ENCODE measurements around the gene DOC2A. TPM values are rescaled to one million over a fixed set of nuclear protein-coding genes. Genes with fewer than 3 reads are reported as not detected.

DOC2A gene
- total RNA-seq, 4 donors from 2014 or later: 7.2 to 28.8 (median 9.7) TPM

DNA sequence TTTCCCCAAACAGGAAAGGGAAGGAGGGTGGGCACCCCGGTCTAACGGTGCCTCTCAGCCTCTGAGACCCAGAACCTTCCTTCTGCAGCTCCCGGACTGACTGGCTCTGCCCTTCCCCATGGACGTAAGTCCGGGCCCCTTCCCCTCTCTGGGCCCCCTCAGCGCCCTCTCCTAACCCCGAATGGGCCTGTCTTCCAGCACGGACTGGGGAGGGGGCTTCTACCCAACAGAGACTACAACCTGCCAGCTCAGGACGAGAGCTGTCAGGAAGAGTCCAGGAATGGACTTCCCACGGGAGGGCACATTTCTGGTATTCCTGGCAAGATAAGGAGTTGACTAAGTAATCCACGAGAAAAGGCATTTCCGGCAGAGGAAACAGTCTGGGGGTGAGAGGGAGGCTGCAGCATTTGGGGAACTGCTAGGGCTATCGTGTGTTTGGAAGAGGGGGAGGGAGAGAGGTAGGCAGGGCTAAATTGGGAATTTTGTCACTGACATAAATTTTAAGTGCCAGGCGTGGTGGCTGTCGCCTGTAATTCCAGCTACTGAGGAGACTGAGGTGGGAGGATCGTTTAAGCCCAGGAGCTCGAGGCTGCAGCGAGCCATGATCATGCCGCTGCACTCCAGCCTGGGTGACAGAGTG is 42.7 kb upstream of the DOC2A start:
- in situ Hi-C loops (cut with MboI; ENCODE audit: low pct_ligation_motif_present in 1 of 4, low pct_unique_long_range_greater_than_20kb in 1 of 4, low sequenced_read_pairs in 3 of 4): no loop called here
- Histone ChIP-seq H3K4me1 (peaks cover 4 to 15% (median 13%) of the 10 kb centered on the region in 4 donors), H3K36me3 (no peaks in the 10 kb centered on the region), H3K27me3 (no peaks in the 10 kb centered on the region), H3K9me3 (no peaks in the 10 kb centered on the region), H3K27ac (peak overlapping the region; percentile 42 to 66 (median 60)), H3K4me3 (peak overlapping the region; percentile 49 to 80 (median 56))
- TF ChIP-seq POLR2A (IDR thresholded peaks at IDR 0.05) (no peak), POLR2AphosphoS5 (IDR thresholded peaks at IDR 0.05) (no peak), EP300 (IDR thresholded peaks at IDR 0.05; ENCODE audit: low read depth) (no peak)
- TF ChIP-seq, protein P1, sequence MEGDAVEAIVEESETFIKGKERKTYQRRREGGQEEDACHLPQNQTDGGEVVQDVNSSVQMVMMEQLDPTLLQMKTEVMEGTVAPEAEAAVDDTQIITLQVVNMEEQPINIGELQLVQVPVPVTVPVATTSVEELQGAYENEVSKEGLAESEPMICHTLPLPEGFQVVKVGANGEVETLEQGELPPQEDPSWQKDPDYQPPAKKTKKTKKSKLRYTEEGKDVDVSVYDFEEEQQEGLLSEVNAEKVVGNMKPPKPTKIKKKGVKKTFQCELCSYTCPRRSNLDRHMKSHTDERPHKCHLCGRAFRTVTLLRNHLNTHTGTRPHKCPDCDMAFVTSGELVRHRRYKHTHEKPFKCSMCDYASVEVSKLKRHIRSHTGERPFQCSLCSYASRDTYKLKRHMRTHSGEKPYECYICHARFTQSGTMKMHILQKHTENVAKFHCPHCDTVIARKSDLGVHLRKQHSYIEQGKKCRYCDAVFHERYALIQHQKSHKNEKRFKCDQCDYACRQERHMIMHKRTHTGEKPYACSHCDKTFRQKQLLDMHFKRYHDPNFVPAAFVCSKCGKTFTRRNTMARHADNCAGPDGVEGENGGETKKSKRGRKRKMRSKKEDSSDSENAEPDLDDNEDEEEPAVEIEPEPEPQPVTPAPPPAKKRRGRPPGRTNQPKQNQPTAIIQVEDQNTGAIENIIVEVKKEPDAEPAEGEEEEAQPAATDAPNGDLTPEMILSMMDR (IDR thresholded peaks at IDR 0.05): no peak
- intact Hi-C loops (cut with DNase I; ENCODE audit: low total_unique reads): no loop called here
- WGBS, 2 donors (ENCODE audit: low coverage in 1 of 2): 5% methylated on average over 19 of the region's 19 CpGs; no CpG with 5 or more reads in 1 of the 2 donors
- DNase-seq: no peak

- H3K9me3 ChIP-seq: no peaks in the 10 kb centered on the region
- 5 to 37% methylated on average over 7 to 58 of the region's 58 CpGs for WGBS, 2 donors (ENCODE audit: low coverage in 1 of 2)
- intact Hi-C loops (cut with DNase I; ENCODE audit: low total_unique reads) (no loop called here), in situ Hi-C loops (cut with MboI; ENCODE audit: low pct_ligation_motif_present in 1 of 4, low pct_unique_long_range_greater_than_20kb in 1 of 4, low sequenced_read_pairs in 3 of 4) (no loop called here)
- H3K4me3 ChIP-seq: peak overlapping the region; percentile 49 to 80 (median 56)
- no peaks in the 10 kb centered on the region for H3K27me3 ChIP-seq
- TF ChIP-seq, protein P1 (IDR thresholded peaks at IDR 0.05): no peak
- TF ChIP-seq POLR2A (IDR thresholded peaks at IDR 0.05): no peak
- no peak for TF ChIP-seq EP300 (IDR thresholded peaks at IDR 0.05; ENCODE audit: low read depth)
- peak; percentile 55 to 62 (median 62) for TF ChIP-seq POLR2AphosphoS5 (IDR thresholded peaks at IDR 0.05)
- H3K27ac ChIP-seq: peak overlapping the region; percentile 42 to 66 (median 60)
- no peaks in the 10 kb centered on the region for H3K36me3 ChIP-seq
- H3K4me1 ChIP-seq: peaks cover 4 to 15% (median 13%) of the 10 kb centered on the region in 4 donors
- peak; percentile 96 for DNase-seq
Observed at GRCh38 chr16:30052671-30053372, 42.0 kb upstream of the DOC2A start.

DNA sequence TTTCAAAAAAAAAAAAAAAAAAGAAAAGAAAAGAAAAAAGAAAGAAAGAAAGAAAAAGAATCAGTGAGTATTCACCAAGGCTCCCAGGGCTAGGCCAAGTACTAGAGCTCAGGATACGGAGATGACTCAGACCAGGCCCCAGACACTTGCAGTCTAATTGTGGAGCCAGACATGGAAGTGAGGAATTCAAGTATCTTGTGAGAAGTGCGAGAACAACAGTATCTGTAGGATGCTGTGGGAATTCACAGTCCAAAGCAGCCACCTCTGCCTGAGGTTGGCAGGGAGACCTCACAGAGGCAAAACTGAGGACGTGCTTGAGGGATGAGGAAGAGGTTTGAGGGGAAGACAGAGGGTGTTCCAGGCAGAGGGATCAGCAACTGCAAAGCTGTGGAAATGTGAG is 40.7 kb upstream of the DOC2A start:
- DNase-seq: no peak
- in situ Hi-C loops (cut with MboI; ENCODE audit: low pct_ligation_motif_present in 1 of 4, low pct_unique_long_range_greater_than_20kb in 1 of 4, low sequenced_read_pairs in 3 of 4) (no loop called here), intact Hi-C loops (cut with DNase I; ENCODE audit: low total_unique reads) (no loop called here)
- H3K4me1 ChIP-seq: peaks cover 4 to 15% (median 13%) of the 10 kb centered on the region in 4 donors
- H3K36me3 ChIP-seq: no peaks in the 10 kb centered on the region
- H3K27ac ChIP-seq: no peak overlapping the region
- TF ChIP-seq EP300 (IDR thresholded peaks at IDR 0.05; ENCODE audit: low read depth) (no peak), POLR2AphosphoS5 (IDR thresholded peaks at IDR 0.05) (no peak), POLR2A (IDR thresholded peaks at IDR 0.05) (no peak)
- TF ChIP-seq, protein P1 (IDR thresholded peaks at IDR 0.05): no peak
- H3K27me3 ChIP-seq: no peaks in the 10 kb centered on the region
- 92 to 96% methylated on average over 3 of the region's 3 CpGs for WGBS, 2 donors (ENCODE audit: low coverage in 1 of 2)
- H3K9me3 ChIP-seq: no peaks in the 10 kb centered on the region
- H3K4me3 ChIP-seq: no peak overlapping the region

GRCh38 chr16:30049871-30050270 is 39.0 kb upstream of the DOC2A start:
- in situ Hi-C loops (cut with MboI; ENCODE audit: low pct_ligation_motif_present in 1 of 4, low pct_unique_long_range_greater_than_20kb in 1 of 4, low sequenced_read_pairs in 3 of 4): loop anchor here in 1 of 4 donors (25.0 kb wide), 1 partner anchor 163 kb away; the partner anchor contains the start of gene SEZ6L2
- Histone ChIP-seq H3K36me3 (no peaks in the 10 kb centered on the region), H3K27me3 (no peaks in the 10 kb centered on the region), H3K27ac (no peak overlapping the region), H3K4me1 (peaks cover 4 to 15% (median 13%) of the 10 kb centered on the region in 4 donors), H3K4me3 (no peak overlapping the region), H3K9me3 (no peaks in the 10 kb centered on the region)
- TF ChIP-seq EP300 (IDR thresholded peaks at IDR 0.05; ENCODE audit: low read depth) (no peak), POLR2A (IDR thresholded peaks at IDR 0.05) (no peak), POLR2AphosphoS5 (IDR thresholded peaks at IDR 0.05) (no peak)
- TF ChIP-seq, protein P1 (IDR thresholded peaks at IDR 0.05): no peak
- DNase-seq: no peak
- intact Hi-C loops (cut with DNase I; ENCODE audit: low total_unique reads): no loop called here
- WGBS, 2 donors (ENCODE audit: low coverage in 1 of 2): 92% methylated on average over 5 to 8 of the region's 8 CpGs
